ENCODE data around the gene UMOD.

The UMOD gene

GRCh38 chr16:20388854-20389253 lies 36.3 kb upstream of the UMOD start:
- no peak overlapping the region for H2AFZ ChIP-seq (ENCODE audit: low read length, unreplicated experiment)
- no peak overlapping the region for H3K4me3 ChIP-seq (ENCODE audit: low read depth, low read length)
- no peaks in the 10 kb centered on the region for H3K27me3 ChIP-seq (ENCODE audit: insufficient read depth, low read length)
- H3K4me1 ChIP-seq (ENCODE audit: control insufficient read depth, insufficient read depth, low read length, unreplicated experiment): no peaks in the 10 kb centered on the region
- no peak overlapping the region for H3K27ac ChIP-seq (ENCODE audit: low read depth, low read length)
- no peaks in the 10 kb centered on the region for H3K36me3 ChIP-seq (ENCODE audit: insufficient read depth, low read length)
- no peaks in the 10 kb centered on the region for H3K79me2 ChIP-seq (ENCODE audit: control insufficient read depth, insufficient read depth, low read length, unreplicated experiment)

- Histone ChIP-seq H3K4me1 (ENCODE audit: control insufficient read depth, insufficient read depth, low read length, unreplicated experiment) (no peaks in the 10 kb centered on the region), H3K27me3 (ENCODE audit: insufficient read depth, low read length) (no peaks in the 10 kb centered on the region), H3K4me3 (ENCODE audit: low read depth, low read length) (no peak overlapping the region), H3K79me2 (ENCODE audit: control insufficient read depth, insufficient read depth, low read length, unreplicated experiment) (no peaks in the 10 kb centered on the region), H3K36me3 (ENCODE audit: insufficient read depth, low read length) (no peaks in the 10 kb centered on the region), H3K27ac (ENCODE audit: low read depth, low read length) (no peak overlapping the region), H2AFZ (ENCODE audit: low read length, unreplicated experiment) (no peak overlapping the region)
Measured at GRCh38 chr16:20387978-20388377, 35.5 kb upstream of the UMOD start.

GRCh38 chr16:20385844-20386832 lies 33.6 kb upstream of the UMOD start:
- H2AFZ ChIP-seq (ENCODE audit: low read length, unreplicated experiment): no peak overlapping the region
- no peaks in the 10 kb centered on the region for H3K27me3 ChIP-seq (ENCODE audit: insufficient read depth, low read length)
- no peaks in the 10 kb centered on the region for H3K36me3 ChIP-seq (ENCODE audit: insufficient read depth, low read length)
- no peaks in the 10 kb centered on the region for H3K79me2 ChIP-seq (ENCODE audit: control insufficient read depth, insufficient read depth, low read length, unreplicated experiment)
- H3K4me1 ChIP-seq (ENCODE audit: control insufficient read depth, insufficient read depth, low read length, unreplicated experiment): no peaks in the 10 kb centered on the region
- no peak overlapping the region for H3K4me3 ChIP-seq (ENCODE audit: low read depth, low read length)
- no peak overlapping the region for H3K27ac ChIP-seq (ENCODE audit: low read depth, low read length)

- H3K4me1 ChIP-seq (ENCODE audit: control insufficient read depth, insufficient read depth, low read length, unreplicated experiment): no peaks in the 10 kb centered on the region
- no peak overlapping the region for H3K27ac ChIP-seq (ENCODE audit: low read depth, low read length)
- H3K4me3 ChIP-seq (ENCODE audit: low read depth, low read length): no peak overlapping the region
- H3K79me2 ChIP-seq (ENCODE audit: control insufficient read depth, insufficient read depth, low read length, unreplicated experiment): no peaks in the 10 kb centered on the region
- no peaks in the 10 kb centered on the region for H3K27me3 ChIP-seq (ENCODE audit: insufficient read depth, low read length)
- no peak overlapping the region for H2AFZ ChIP-seq (ENCODE audit: low read length, unreplicated experiment)
- no peaks in the 10 kb centered on the region for H3K36me3 ChIP-seq (ENCODE audit: insufficient read depth, low read length)
Measured at GRCh38 chr16:20383106-20384029, 30.9 kb upstream of the UMOD start.

GRCh38 chr16:20382202-20382948 lies 29.9 kb upstream of the UMOD start:
- H3K4me1 ChIP-seq (ENCODE audit: control insufficient read depth, insufficient read depth, low read length, unreplicated experiment): no peaks in the 10 kb centered on the region
- no peak overlapping the region for H3K4me3 ChIP-seq (ENCODE audit: low read depth, low read length)
- no peaks in the 10 kb centered on the region for H3K36me3 ChIP-seq (ENCODE audit: insufficient read depth, low read length)
- H3K27me3 ChIP-seq (ENCODE audit: insufficient read depth, low read length): no peaks in the 10 kb centered on the region
- no peak overlapping the region for H3K27ac ChIP-seq (ENCODE audit: low read depth, low read length)
- no peak overlapping the region for H2AFZ ChIP-seq (ENCODE audit: low read length, unreplicated experiment)
- no peaks in the 10 kb centered on the region for H3K79me2 ChIP-seq (ENCODE audit: control insufficient read depth, insufficient read depth, low read length, unreplicated experiment)

GRCh38 chr16:20380782-20381181 lies 28.3 kb upstream of the UMOD start:
- Histone ChIP-seq H3K4me3 (ENCODE audit: low read depth, low read length) (no peak overlapping the region), H3K4me1 (ENCODE audit: control insufficient read depth, insufficient read depth, low read length, unreplicated experiment) (no peaks in the 10 kb centered on the region), H3K36me3 (ENCODE audit: insufficient read depth, low read length) (no peaks in the 10 kb centered on the region), H3K27ac (ENCODE audit: low read depth, low read length) (no peak overlapping the region), H3K27me3 (ENCODE audit: insufficient read depth, low read length) (no peaks in the 10 kb centered on the region), H3K79me2 (ENCODE audit: control insufficient read depth, insufficient read depth, low read length, unreplicated experiment) (no peaks in the 10 kb centered on the region), H2AFZ (ENCODE audit: low read length, unreplicated experiment) (no peak overlapping the region)

GRCh38 chr16:20377181-20377580 lies 24.7 kb upstream of the UMOD start:
- Histone ChIP-seq H3K36me3 (ENCODE audit: insufficient read depth, low read length) (no peaks in the 10 kb centered on the region), H3K27ac (ENCODE audit: low read depth, low read length) (no peak overlapping the region), H3K4me3 (ENCODE audit: low read depth, low read length) (no peak overlapping the region), H3K4me1 (ENCODE audit: control insufficient read depth, insufficient read depth, low read length, unreplicated experiment) (no peaks in the 10 kb centered on the region), H2AFZ (ENCODE audit: low read length, unreplicated experiment) (no peak overlapping the region), H3K27me3 (ENCODE audit: insufficient read depth, low read length) (no peaks in the 10 kb centered on the region), H3K79me2 (ENCODE audit: control insufficient read depth, insufficient read depth, low read length, unreplicated experiment) (no peaks in the 10 kb centered on the region)

- H3K4me3 ChIP-seq (ENCODE audit: low read depth, low read length): no peak overlapping the region
- H3K36me3 ChIP-seq (ENCODE audit: insufficient read depth, low read length): no peaks in the 10 kb centered on the region
- no peak overlapping the region for H3K27ac ChIP-seq (ENCODE audit: low read depth, low read length)
- no peaks in the 10 kb centered on the region for H3K4me1 ChIP-seq (ENCODE audit: control insufficient read depth, insufficient read depth, low read length, unreplicated experiment)
- H2AFZ ChIP-seq (ENCODE audit: low read length, unreplicated experiment): no peak overlapping the region
- H3K79me2 ChIP-seq (ENCODE audit: control insufficient read depth, insufficient read depth, low read length, unreplicated experiment): no peaks in the 10 kb centered on the region
- no peaks in the 10 kb centered on the region for H3K27me3 ChIP-seq (ENCODE audit: insufficient read depth, low read length)
Measured at GRCh38 chr16:20372701-20373100, 20.2 kb upstream of the UMOD start.

GRCh38 chr16:20369452-20370054 lies 17.0 kb upstream of the UMOD start:
- Histone ChIP-seq H3K27ac (ENCODE audit: low read depth, low read length) (no peak overlapping the region), H2AFZ (ENCODE audit: low read length, unreplicated experiment) (no peak overlapping the region), H3K27me3 (ENCODE audit: insufficient read depth, low read length) (no peaks in the 10 kb centered on the region), H3K79me2 (ENCODE audit: control insufficient read depth, insufficient read depth, low read length, unreplicated experiment) (no peaks in the 10 kb centered on the region), H3K4me3 (ENCODE audit: low read depth, low read length) (no peak overlapping the region), H3K36me3 (ENCODE audit: insufficient read depth, low read length) (no peaks in the 10 kb centered on the region), H3K4me1 (ENCODE audit: control insufficient read depth, insufficient read depth, low read length, unreplicated experiment) (no peaks in the 10 kb centered on the region)

- Histone ChIP-seq H3K27ac (ENCODE audit: low read depth, low read length) (no peak overlapping the region), H2AFZ (ENCODE audit: low read length, unreplicated experiment) (no peak overlapping the region), H3K4me3 (ENCODE audit: low read depth, low read length) (no peak overlapping the region), H3K4me1 (ENCODE audit: control insufficient read depth, insufficient read depth, low read length, unreplicated experiment) (no peaks in the 10 kb centered on the region), H3K79me2 (ENCODE audit: control insufficient read depth, insufficient read depth, low read length, unreplicated experiment) (no peaks in the 10 kb centered on the region), H3K36me3 (ENCODE audit: insufficient read depth, low read length) (no peaks in the 10 kb centered on the region), H3K27me3 (ENCODE audit: insufficient read depth, low read length) (no peaks in the 10 kb centered on the region)
Measured at GRCh38 chr16:20364051-20364450, 11.5 kb upstream of the UMOD start.
